Right atrium auricular region (tissue), 2 donors: ENCODE results near the gene NIT1. TPM values are rescaled to one million over a fixed set of nuclear protein-coding genes. Genes with fewer than 3 reads are reported as not detected.

ENCODE experiments used
- DNase-seq: peaks from one replicate; pipeline ENCODE4 v3.0.0-alpha.2; 2019; ENCODE audit warnings: low spot score
- H3K27ac ChIP-seq, 2 donors: fragments of 200-600 bp; sonication (generic); 1 replicate in 1 of 2; 2 replicates in 1 of 2; pipeline ENCODE4 v1.5.1; 2016 to 2019
- H3K27me3 ChIP-seq, 2 donors: fragments of 200-600 bp; sonication (generic); one replicate each; pipeline versions ENCODE4 v1.5.1 to v1.6.0; 2017 to 2019
- H3K36me3 ChIP-seq: fragments of 200-600 bp; sonication (generic); one replicate; pipeline ENCODE4 v1.5.1; 2016
- H3K4me1 ChIP-seq, 2 donors: fragments of 200-600 bp; sonication (generic); one replicate each; pipeline versions ENCODE4 v1.5.1 to v1.6.0; 2017 to 2019
- H3K4me3 ChIP-seq, 2 donors: fragments of 200-600 bp; sonication (generic); 1 replicate in 1 of 2; 2 replicates in 1 of 2; pipeline ENCODE4 v1.5.1; 2017 to 2019; ENCODE audit warnings: mild to moderate bottlenecking in 1 of 2, moderate library complexity in 1 of 2
- H3K9me3 ChIP-seq, 2 donors: fragments of 200-600 bp; sonication (generic); one replicate each; pipeline ENCODE4 v1.5.1; 2019
- total RNA-seq, 2 donors: library from RNA; depleted of rRNA; stranded (reverse); fragments of >200 nt; gene quantifications; one replicate each; pipeline ENCODE4 v1.1.0, GENCODE V29; 2016
- TF ChIP-seq, protein P1 (sequence below), 2 donors: fragments of 200-600 bp; sonication (generic); IDR thresholded peaks; one replicate each; pipeline ENCODE4 v1.5.1; 2019; ENCODE audit warnings: antibody characterized with exemption in 2 of 2

NIT1 gene
- total RNA-seq, 2 donors from 2014 or later, result 19.1 to 26.0 TPM

DNA sequence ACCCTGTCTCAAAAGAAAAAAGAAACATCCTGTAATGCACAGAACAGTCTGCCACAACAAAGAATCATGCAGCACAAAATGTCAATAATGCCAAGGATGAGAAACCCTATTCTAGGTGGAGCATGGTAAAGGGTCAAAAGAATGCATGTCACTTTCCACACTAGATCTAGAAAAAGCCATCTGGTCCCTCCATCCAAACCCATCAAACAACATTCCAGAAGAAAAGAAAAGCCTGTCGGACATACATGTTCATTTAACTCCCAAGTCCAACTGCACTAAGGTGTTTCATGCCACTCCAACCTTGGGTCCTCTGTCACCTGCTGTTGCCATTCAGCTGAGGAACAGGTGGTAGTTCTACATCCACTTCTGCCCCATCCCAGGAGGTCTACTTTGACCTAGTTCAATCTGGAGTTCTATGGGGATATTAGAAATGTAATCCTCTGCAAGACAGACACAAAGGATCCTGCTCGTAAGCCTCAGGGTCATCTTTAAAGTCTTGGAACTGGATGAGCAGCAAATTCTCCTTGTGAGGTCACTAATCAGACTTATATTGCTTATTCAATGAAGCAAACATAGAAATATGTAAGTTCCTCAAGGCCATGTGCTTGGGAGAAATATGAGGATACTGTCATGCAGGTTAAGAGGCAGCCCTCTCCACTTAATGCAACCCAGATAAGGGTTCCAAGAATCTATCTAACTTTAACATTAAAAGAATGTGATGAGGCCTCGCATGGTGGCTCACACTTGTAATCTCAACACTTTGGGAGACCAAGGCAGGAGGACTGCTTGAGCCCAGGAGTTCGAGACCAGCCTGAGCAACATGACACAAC is 10.9 kb downstream of the NIT1 start:
- H3K4me1 ChIP-seq, result peaks cover 0 to 29% of the 10 kb centered on the region in 2 donors
- H3K27me3 ChIP-seq, result no peaks in the 10 kb centered on the region
- H3K4me3 ChIP-seq, result no peak overlapping the region
- TF ChIP-seq, protein P1, sequence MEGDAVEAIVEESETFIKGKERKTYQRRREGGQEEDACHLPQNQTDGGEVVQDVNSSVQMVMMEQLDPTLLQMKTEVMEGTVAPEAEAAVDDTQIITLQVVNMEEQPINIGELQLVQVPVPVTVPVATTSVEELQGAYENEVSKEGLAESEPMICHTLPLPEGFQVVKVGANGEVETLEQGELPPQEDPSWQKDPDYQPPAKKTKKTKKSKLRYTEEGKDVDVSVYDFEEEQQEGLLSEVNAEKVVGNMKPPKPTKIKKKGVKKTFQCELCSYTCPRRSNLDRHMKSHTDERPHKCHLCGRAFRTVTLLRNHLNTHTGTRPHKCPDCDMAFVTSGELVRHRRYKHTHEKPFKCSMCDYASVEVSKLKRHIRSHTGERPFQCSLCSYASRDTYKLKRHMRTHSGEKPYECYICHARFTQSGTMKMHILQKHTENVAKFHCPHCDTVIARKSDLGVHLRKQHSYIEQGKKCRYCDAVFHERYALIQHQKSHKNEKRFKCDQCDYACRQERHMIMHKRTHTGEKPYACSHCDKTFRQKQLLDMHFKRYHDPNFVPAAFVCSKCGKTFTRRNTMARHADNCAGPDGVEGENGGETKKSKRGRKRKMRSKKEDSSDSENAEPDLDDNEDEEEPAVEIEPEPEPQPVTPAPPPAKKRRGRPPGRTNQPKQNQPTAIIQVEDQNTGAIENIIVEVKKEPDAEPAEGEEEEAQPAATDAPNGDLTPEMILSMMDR (IDR thresholded peaks at IDR 0.05), result no peak
- DNase-seq, result no peak
- no peak overlapping the region for H3K27ac ChIP-seq
- no peaks in the 10 kb centered on the region for H3K9me3 ChIP-seq
- peaks cover 48% of the 10 kb centered on the region for H3K36me3 ChIP-seq

DNA sequence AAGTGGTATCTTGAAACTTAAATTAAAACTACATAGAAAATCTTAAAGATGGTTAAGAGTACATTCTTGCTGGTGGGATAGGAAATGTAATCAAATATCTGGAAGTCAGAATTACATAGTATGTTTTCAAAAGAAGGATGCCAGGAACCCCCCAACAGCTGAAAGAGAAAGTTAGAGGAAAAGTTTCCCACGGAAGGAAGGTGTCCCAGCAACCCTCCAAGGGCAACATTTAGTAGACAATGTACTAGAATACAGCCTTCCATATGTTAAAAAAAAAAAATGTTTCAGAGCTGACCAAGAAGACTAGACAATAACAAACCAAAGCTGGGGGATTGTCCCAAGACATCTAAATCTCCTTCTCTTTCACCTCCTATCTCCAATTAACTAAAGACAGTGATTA is 12.4 kb downstream of the NIT1 start:
- H3K27ac ChIP-seq, result no peak overlapping the region

DNA sequence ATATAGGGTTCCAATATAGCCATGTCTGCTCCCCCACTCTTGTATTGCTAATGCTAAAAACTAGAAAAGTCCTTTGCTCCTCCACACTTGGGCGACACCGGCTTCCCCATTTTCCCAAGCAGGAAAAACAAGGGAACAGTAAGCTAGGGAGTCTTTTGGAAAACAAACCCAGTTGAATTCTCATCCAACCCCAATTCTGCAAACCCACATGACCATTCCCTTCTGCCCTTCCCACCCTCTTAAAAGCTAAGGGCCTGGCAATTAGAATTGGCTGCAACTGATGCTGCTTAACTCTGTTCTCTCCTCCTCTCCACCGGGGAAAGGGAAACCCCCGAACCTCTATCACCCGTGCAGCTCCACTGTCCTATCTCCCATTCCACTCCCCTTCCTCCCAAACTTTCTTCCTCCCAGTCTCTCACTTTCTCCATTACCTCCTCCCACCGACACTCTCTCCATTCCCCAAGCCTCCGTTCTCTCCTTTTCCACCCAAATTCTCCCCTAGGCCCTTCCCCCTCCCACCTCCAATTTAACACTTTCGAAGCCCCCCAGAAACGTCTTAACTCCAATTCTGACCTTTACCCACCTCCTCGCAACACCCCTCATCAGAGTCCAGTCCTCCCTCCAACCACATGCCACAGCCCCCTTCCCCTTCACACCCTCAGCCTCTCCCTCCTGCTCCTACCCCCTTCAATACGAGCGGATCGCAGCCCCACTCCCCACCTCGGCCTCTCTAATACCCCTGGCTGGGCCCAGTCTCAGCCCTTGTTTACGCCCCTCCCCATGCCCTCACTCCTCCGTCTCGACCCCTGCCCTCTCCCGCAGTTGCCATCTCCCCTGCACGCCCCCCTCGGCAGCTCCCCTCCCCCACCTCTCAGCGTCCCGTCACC is 13.9 kb downstream of the NIT1 start:
- peak overlapping the region; percentile 93 to 95 for H3K27ac ChIP-seq
- TF ChIP-seq, protein P1 (IDR thresholded peaks at IDR 0.05), result no peak
- peaks cover 0 to 37% of the 10 kb centered on the region in 2 donors for H3K4me1 ChIP-seq
- no peaks in the 10 kb centered on the region for H3K27me3 ChIP-seq
- DNase-seq, result no peak
- H3K4me3 ChIP-seq, result peak overlapping the region; percentile 81 to 83
- H3K36me3 ChIP-seq, result peaks cover 20% of the 10 kb centered on the region
- no peaks in the 10 kb centered on the region for H3K9me3 ChIP-seq

More for the DNA sequence above, 12.4 kb downstream of the NIT1 start:
- no peaks in the 10 kb centered on the region for H3K27me3 ChIP-seq
- TF ChIP-seq, protein P1 (IDR thresholded peaks at IDR 0.05), result no peak
- no peak overlapping the region for H3K4me3 ChIP-seq
- peaks cover 0 to 37% of the 10 kb centered on the region in 2 donors for H3K4me1 ChIP-seq
- no peaks in the 10 kb centered on the region for H3K9me3 ChIP-seq
- H3K36me3 ChIP-seq, result peaks cover 33% of the 10 kb centered on the region
- no peak for DNase-seq

DNA sequence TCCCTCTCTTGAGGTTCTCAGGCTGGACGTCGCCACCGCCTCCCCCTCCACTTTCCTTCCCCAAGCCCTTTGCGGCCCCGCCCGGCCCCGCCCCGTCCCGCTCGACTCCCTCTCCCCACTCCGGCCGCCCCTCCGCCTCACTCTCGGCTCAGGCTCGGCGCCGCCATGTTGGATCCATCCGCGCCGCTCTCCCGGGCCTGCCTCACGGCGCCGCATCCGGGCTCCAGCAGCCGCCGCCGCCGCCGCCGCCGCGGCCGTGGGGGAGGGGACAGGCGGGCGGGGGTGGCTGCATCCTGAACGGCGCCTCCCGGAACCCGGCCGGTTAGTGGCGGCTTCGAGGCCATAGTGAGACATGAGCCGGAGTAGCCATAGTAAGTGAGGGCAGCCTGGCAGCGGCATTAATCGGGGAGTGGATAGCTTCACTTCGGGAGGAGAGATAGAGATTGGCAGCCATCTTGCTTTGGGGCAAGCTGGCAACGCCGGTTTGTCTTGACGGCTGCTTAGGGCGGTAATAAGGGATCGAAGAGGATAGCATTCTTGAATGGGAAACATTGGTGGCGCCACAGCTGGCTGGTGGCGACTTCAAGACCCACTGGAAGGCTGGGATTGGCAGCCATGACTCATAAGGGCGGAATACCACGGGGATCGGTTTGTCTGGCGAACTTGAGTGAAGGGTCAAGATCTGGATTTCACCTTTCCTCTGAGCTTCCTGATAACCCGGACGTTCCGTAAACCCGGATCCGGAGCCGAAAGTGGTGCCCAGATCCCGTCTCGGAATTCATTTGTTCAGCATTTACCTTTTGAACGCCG is 14.7 kb downstream of the NIT1 start, which contains the start of gene DEDD:
Gene DEDD, minus strand, starts transcription at position 258 of the 810 bp plus-strand sequence. CDS start 8,205 bp downstream, outside the sequence.
- Histone ChIP-seq H3K27me3 (no peaks in the 10 kb centered on the region), H3K9me3 (no peaks in the 10 kb centered on the region), H3K36me3 (peaks cover 15% of the 10 kb centered on the region), H3K27ac (peak within 1 kb of the TSS; percentile 93 to 95), H3K4me1 (peaks cover 0 to 37% of the 10 kb centered on the region in 2 donors), H3K4me3 (peak within 1 kb of the TSS; percentile 81 to 83)
- TF ChIP-seq, protein P1 (IDR thresholded peaks at IDR 0.05), result no peak
- peak; percentile 95 for DNase-seq

DNA sequence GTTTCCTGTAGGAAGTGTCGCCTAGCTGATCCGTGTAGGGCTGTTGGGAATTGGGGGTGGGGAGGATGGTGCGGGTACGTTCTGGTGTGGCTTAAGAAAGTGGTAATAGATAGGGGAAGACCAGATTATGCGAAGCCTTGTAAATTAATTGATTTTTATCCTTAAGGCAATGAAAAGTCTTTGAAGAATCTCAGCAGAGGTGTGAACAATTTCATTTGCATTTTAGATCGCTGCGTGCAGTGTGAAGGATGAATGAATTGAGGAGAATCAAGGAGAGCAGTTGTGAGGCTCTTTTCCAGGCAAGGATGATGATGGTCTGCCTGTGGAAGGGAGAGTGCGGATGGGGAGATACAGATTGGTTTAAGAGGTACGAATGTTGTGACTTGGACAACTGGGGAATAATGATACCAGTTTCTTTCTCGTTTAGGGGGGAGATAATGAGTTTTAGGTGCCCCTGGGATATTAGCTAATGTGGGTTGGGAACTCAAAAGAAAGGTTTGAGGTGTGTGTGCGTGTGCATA is 15.4 kb downstream of the NIT1 start:
- Histone ChIP-seq H3K27me3 (no peaks in the 10 kb centered on the region), H3K4me1 (peaks cover 0 to 32% of the 10 kb centered on the region in 2 donors), H3K36me3 (peaks cover 10% of the 10 kb centered on the region), H3K4me3 (peak overlapping the region; percentile 81 to 83), H3K27ac (peak overlapping the region; percentile 93 to 95), H3K9me3 (no peaks in the 10 kb centered on the region)
- no peak for DNase-seq
- TF ChIP-seq, protein P1 (IDR thresholded peaks at IDR 0.05), result no peak
